GM18498 (cell line): ENCODE measurements around the gene KCNIP1.
"Not testable (repeated sequence)": the region's sequence is repeated elsewhere in the genome, so short reads cannot be mapped to it uniquely, and the experiment has no call there.

Experiments
- ATAC-seq: cut with Tn5 transposase; IDR thresholded peaks from one replicate; pipeline ENCODE4 v1.9.1; 2021; ENCODE audit warnings: mild to moderate bottlenecking, moderate library complexity; ENCODE audit not compliant: unreplicated experiment

KCNIP1 gene

GRCh38 chr5:170534941-170535340 lies 31.1 kb downstream of the KCNIP1 start:
- ATAC-seq: no peak

DNA sequence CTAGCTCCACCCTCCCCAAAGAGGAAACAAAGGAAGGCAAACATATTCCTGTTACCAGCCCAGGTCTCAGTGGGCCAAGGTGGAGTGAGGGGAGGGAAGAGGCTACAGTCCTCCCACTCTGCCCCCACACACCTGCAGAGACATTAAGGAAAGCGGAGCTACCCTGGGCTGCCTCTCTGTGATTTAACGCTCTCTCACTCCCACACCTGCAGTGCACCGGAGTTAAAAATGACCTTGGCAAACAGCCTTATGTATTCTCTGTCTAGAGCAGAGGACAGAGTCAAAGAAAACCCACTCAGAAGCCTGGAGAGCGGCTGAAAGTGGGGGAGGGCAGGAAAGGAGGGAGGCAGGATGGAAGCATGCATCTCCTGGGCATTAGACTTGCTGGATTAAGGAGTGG lies 32.7 kb downstream of the KCNIP1 start:
- no peak for ATAC-seq

DNA sequence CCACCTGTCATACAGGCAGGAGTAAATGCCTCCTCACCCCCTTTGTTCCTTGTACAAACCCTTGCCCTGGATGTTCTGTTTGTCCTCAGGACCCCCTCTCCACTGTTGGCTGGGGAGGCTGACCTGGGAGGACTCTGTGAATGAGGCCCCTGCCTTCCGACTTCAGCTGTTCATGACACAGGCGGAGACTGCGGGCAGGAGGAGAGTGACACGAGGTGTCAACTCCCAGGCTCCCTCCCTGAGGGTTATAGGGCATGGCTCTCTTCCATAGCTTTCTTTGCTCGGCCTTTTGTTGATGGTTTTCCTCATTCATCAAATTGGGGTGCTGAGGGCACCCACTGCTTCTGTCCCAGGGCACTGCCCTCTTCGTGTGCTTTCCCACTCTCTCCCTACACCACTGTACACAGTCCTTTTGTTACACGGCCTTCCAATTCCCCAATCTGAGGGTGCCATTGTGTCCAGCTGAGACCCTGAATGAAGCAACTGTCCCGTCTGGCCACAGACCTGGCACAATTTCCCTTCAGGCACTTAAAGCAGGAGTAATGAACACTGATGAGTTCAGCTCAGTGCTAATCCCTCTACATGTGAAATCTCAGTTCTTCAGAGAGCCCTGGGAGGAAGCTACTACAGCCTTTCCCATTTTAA lies 33.8 kb downstream of the KCNIP1 start:
- no peak for ATAC-seq

DNA sequence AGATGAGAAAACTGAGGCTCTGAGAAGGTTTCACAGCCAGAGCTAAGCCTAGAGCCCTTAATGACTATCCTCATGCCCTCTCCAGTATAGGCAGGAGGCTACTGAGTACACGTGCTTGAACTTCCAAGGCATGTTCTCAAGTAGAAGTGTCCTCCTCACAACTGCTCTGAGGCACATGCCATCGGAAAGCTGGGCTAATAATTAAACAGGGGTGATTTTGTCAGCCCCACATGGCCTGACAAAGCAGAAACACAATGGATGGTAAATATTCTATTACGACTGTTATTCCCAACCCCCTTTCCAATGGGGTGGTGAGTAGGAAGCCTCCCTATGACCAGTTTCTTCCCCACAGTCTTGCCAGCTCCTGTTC lies 34.3 kb downstream of the KCNIP1 start:
- ATAC-seq: no peak

DNA sequence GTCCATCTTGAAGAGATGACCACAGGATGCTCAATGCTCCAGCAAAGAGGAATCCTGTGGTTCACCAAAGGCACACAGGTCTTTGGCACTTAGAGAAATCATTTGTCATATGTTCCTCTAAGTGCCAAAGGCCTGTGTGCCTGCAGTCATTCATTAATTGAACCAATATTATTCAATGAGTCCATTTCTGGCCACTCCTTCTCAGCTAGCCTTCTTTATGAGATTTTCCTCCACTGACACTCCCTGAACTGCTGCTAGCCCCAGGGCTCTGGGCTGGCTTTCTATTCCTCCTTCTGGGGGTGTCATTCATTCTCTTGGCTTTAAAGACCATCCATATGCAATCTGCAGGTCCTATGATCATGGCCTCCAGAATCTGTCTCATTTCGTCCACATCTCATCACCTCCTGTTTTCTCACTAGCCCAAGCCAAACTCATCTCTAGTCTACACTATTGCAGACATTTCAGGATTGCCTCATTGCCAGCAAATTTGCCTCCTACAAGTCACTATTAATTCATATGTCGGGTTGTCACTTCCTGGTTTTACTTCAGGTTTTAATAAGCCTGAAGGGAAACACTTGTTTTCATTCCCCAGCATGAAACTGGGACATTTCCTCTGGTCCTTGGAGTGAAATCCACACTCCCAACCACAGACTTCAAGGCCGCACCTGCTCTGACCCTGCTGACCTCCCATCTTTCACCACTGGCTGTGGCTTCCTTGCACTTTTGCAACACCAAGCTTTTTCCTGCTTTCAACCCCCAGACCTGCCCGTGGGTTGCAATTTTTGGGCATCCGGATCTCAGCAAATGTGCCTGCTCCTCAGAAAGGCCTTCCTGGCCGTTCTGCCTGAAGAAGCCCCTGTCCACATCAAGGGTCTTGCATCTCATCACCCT lies 35.1 kb downstream of the KCNIP1 start:
- ATAC-seq: no peak

DNA sequence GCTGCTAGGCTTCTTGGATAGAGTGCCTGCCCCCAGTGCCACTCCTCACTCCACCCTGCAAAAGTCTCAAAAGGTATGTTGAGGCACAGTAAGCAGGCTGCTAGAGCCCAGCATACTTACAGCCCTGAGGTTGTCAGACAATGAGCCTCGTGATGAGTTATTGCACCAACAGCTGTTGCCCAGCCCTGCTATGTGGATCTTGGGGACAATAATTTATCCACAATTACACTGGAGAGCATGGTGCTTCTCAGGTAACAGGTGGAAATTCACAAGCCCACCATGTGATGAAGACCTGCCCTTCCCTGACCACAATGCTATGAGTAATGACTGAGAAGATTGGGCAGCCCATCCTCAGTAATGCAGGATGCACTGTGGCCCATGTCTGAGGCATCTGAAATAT lies 36.5 kb downstream of the KCNIP1 start:
- no peak for ATAC-seq

DNA sequence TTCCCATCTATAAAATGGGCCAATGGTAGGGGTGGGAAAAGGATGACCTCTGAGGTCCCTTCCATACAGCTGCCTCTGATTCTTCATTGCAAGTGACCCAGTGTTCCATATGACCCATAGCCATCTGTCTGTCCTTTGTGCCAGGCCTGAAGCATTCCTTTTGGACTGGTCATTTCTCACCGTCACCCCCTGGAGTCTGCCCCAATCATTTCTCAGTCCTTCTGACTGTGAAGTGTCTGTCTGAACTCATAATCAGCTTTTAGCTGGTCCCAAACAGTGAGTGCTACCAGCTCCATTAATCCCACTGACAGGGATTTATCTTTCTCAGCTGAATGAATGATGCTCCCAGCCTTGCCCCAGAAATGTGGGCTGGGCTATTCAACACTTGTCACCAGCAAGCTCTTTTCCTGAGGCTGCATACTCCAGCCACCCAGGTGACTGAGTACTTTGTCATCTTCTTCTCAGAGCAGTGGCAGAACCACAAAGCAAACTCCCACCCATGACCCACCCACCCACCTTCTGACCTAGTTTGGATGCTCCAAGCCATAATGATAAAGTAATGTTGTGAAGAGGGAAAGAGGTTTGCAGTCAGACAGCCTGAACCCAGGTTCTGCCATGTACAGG lies 37.4 kb downstream of the KCNIP1 start:
- ATAC-seq: no peak

DNA sequence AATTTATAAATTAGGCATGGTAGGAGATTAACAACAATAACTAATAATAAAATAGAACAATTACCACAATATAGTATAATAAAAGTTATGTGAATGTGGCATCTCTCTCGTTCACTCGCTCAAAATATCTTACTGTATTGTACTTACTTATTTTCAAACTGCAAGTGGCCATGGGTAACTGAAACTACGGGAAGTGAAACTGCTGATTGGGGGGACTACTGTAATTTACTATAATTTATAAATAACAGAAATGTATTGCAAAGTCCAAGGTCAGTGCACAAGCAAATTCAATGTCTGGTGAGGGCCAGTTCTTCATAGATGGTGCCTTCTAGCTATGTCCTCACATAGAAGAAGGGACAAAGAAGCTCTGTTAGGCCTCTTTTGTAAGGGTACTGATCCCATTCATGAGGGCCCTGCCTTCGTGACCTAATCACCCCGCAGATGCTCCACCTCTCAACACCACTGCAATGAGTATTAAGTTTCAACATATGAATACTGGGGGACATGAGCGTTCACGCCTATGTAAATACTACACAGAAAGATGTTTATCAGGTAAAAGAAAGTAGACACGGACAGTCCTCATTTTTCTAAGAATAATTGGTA lies 39.0 kb downstream of the KCNIP1 start:
- no peak for ATAC-seq

DNA sequence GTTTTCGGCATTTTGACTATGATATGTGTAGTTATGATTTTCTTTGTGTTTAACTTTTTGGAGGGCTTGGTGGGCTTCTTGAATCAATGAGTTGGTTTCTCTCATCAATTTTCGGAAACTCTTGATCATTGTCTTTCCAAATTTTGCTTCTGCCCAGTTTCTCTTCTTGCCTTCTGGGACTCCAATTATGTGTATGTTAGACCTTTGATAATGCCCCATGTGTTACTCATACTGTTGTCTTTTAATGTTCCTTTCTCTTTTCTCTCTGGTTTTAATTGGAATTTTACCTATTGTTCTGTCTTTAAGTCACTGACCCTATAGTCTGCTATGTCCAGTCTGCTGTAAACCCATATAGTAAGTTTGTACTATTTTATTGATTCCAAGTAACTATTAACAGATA lies 41.5 kb downstream of the KCNIP1 start:
- no peak for ATAC-seq

- ATAC-seq: no peak
These were observed 42.0 kb downstream of the KCNIP1 start for GRCh38 chr5:170545811-170546210.

DNA sequence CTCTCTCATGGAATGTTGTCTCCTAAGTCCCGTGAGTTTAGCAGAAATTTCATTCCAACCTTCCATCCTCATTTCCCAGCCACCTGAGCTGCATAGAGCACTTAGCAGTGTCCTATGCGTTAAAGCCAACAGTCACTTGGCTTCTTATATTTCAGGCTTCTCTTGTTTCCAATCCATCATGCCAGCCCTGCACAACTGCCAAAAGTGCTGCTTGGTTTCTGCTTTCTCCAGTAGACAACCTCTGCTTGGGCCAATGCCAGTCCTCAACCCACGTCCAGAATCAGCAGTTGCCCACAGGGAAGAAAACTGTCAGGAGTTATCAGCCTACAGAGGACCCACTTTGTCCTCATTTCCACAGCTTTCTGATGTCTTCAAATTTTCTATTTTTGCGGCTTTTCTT lies 42.5 kb downstream of the KCNIP1 start:
- ATAC-seq: no peak

- ATAC-seq: not testable (repeated sequence)
These were observed 46.6 kb downstream of the KCNIP1 start for GRCh38 chr5:170550382-170550781.

GRCh38 chr5:170551076-170551475 lies 47.3 kb downstream of the KCNIP1 start:
- ATAC-seq: no peak

GRCh38 chr5:170551622-170552021 lies 47.8 kb downstream of the KCNIP1 start:
- no peak for ATAC-seq

DNA sequence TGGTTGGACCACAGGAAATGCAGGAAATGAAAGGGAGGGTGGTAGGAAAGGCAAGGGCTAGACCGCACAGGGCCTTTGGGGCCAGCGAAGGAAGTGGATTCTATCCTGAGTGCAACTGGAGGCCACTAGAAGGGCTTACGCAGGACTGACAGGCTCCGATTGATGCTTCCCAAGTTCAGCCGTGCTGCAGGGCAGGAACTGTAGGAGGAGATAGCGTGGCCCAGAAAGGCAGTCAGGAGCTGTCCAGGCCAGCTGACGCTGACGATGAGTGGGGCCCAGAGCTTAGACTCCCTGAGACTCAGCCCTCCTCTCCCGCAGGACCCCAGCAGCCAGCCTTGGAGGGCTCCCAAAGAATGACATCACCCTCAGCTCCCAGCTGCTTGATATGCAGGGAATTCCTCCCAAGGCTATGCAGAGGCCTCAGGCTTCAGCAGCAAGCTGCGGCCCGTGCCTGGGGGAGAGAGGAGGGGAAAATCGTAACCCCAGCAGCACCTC lies 48.8 kb downstream of the KCNIP1 start:
- ATAC-seq: no peak

DNA sequence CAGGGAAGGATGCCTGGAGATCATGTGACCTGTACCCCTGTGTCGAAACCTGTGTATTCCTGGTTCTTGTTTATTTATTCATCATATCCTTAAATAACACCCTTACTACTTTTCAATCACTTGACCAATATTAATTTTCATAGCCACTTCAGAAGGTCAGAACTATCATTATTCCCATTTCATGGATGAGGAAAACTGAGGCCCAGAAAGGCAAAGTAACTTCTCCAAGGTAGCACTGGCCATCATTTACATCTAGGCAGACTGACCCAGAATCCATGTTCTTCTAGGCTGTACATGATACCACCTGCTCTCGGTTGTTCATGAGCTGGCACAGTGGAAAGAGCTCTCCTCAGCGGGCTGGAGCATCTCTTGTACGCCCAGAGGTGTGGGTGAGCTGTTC lies 49.4 kb downstream of the KCNIP1 start:
- ATAC-seq: no peak

GRCh38 chr5:170554521-170555267 lies 50.9 kb downstream of the KCNIP1 start:
- no peak for ATAC-seq

GRCh38 chr5:170557314-170557713 lies 53.5 kb downstream of the KCNIP1 start:
- no peak for ATAC-seq

DNA sequence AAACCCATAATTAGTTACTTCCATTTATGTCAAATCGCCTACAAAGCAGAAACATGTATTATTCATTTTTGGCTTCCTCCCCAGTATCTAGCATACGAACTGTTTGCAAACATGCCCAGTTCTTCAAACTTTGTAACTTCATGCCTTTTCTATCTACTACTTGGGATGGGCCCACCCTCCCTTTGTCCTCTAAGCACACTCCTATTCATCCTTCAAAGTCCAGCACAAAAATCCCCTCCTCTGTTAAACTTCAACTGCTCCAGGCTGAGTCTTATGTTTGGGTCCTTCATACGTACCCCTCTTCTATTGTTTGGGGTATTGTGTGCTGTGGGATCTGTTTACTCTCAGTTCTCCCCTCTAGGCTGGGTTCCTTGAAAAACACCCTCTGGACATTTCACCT lies 55.5 kb downstream of the KCNIP1 start:
- ATAC-seq: no peak

- ATAC-seq: no peak
These were observed 57.1 kb downstream of the KCNIP1 start for GRCh38 chr5:170560938-170561337.
